ENCODE measurements around the gene UBR4.
"Not testable (repeated sequence)": the region's sequence is repeated elsewhere in the genome, so short reads cannot be mapped to it uniquely, and the experiment has no call there.

The UBR4 gene

GRCh38 chr1:19186001-19186400 lies 24.1 kb downstream of the UBR4 start:
- DNase-seq, result no peak

GRCh38 chr1:19182223-19182622 lies 27.8 kb downstream of the UBR4 start:
- no peak for DNase-seq

- DNase-seq, result not testable (repeated sequence)
Observed at GRCh38 chr1:19180265-19180657, 29.8 kb downstream of the UBR4 start.

- no peak for DNase-seq
Observed at GRCh38 chr1:19179597-19180264, 30.3 kb downstream of the UBR4 start.

- no peak for DNase-seq
Observed at GRCh38 chr1:19178734-19179398, 31.2 kb downstream of the UBR4 start.

GRCh38 chr1:19177811-19178210 lies 32.3 kb downstream of the UBR4 start:
- no peak for DNase-seq

GRCh38 chr1:19169642-19170041 lies 40.4 kb downstream of the UBR4 start:
- no peak for DNase-seq

GRCh38 chr1:19167140-19167539 lies 42.9 kb downstream of the UBR4 start:
- no peak for DNase-seq

GRCh38 chr1:19166066-19166465 lies 44.0 kb downstream of the UBR4 start:
- no peak for DNase-seq

- no peak for DNase-seq
Observed at GRCh38 chr1:19165501-19165900, 44.6 kb downstream of the UBR4 start.

GRCh38 chr1:19164274-19165015 lies 45.6 kb downstream of the UBR4 start:
- no peak for DNase-seq

- DNase-seq, result no peak
Observed at GRCh38 chr1:19163261-19163660, 46.8 kb downstream of the UBR4 start.

GRCh38 chr1:19160831-19161230 lies 49.2 kb downstream of the UBR4 start:
- no peak for DNase-seq

GRCh38 chr1:19157653-19158052 lies 52.4 kb downstream of the UBR4 start:
- DNase-seq, result no peak

- no peak for DNase-seq
Observed at GRCh38 chr1:19156676-19157075, 53.4 kb downstream of the UBR4 start.

GRCh38 chr1:19154876-19155275 lies 55.2 kb downstream of the UBR4 start:
- DNase-seq, result peak; percentile 76

- DNase-seq, result no peak
Observed at GRCh38 chr1:19153169-19153568, 56.9 kb downstream of the UBR4 start.

GRCh38 chr1:19151537-19151936 lies 58.5 kb downstream of the UBR4 start:
- DNase-seq, result no peak

GRCh38 chr1:19149736-19150135 lies 60.3 kb downstream of the UBR4 start:
- no peak for DNase-seq

- DNase-seq, result no peak
Observed at GRCh38 chr1:19140465-19140864, 69.6 kb downstream of the UBR4 start.

- no peak for DNase-seq
Observed at GRCh38 chr1:19139711-19140110, 70.4 kb downstream of the UBR4 start.

GRCh38 chr1:19138958-19139581 lies 71.0 kb downstream of the UBR4 start:
- DNase-seq, result no peak

GRCh38 chr1:19138331-19138730 lies 71.7 kb downstream of the UBR4 start:
- no peak for DNase-seq

- DNase-seq, result no peak
Observed at GRCh38 chr1:19137158-19137557, 72.9 kb downstream of the UBR4 start.
